HepG2 (cell line): Measurements from ENCODE around the gene ZDHHC7. TPM values are rescaled to one million over a fixed set of nuclear protein-coding genes. Genes with fewer than 3 reads are reported as not detected.

Experiments
- ATAC-seq: fragments of 200-7000 bp; cut with Tn5 transposase; 3 replicates; pipeline ENCODE4 v1.9.1; 2020; ENCODE audit warnings: mild to moderate bottlenecking, moderate library complexity
- BruUV-seq: library from RNA; stranded (reverse); fragments of 400-500 nt; replicated peaks from 2 replicates; lab custom pipeline; 2021; lab: Mats Ljungman, UMichigan
- CTCF ChIA-PET: fragments of 300-600 bp; formaldehyde crosslinking; extraction: SDS; loops from one replicate; lab custom pipeline; 2021; ENCODE audit warnings: low total read pairs, inconsistent platforms, low intra/inter-chr PET ratio; lab: Yijun Ruan, JAX
- POLR2A ChIA-PET: fragments of 350-600 bp; sonication (Branson Sonifier 250); formaldehyde crosslinking; loops from one replicate; lab custom pipeline; 2020; ENCODE audit warnings: antibody characterized with exemption, inconsistent platforms; lab: Yijun Ruan, JAX
- DNase-seq: peaks from one replicate; pipeline ENCODE4 v3.0.0-alpha.2; 2015; ENCODE audit warnings: low spot score
- FAIRE-seq: peaks from 3 replicates; lab custom pipeline; 2011; peaks lifted over from hg19 to GRCh38; lab: Jason Lieb, UNC
- H2AFZ ChIP-seq: one replicate; pipeline ENCODE4 v1.6.1; 2011; ENCODE audit warnings: low read length, inconsistent platforms
- H3K27ac ChIP-seq: fragments of 300-600 bp; 3 replicates; pipeline ENCODE4 v1.8.0; 2011; ENCODE audit warnings: mixed run types, mild to moderate bottlenecking, mixed read lengths, low read length, inconsistent platforms; ENCODE audit not compliant: insufficient read depth; ENCODE audit errors: extremely low read length
- H3K27me3 ChIP-seq, 2 experiments: fragments of 200-600 bp in 1 of 2; 2 replicates in 1 of 2; 3 replicates in 1 of 2; pipeline versions ENCODE4 v1.6.0 to v1.8.0; 2011; ENCODE audit warnings: low read length in 2 of 2, mild to moderate bottlenecking in 2 of 2, moderate library complexity in 2 of 2, inconsistent platforms in 1 of 2; ENCODE audit not compliant: insufficient read depth in 2 of 2, control insufficient read depth in 1 of 2
- H3K36me3 ChIP-seq, 2 experiments: fragments of 200-600 bp in 1 of 2; replicated peaks in 1 of 2; 2 replicates in 1 of 2; 3 replicates in 1 of 2; pipeline versions ENCODE4 v1.5.1 to v1.8.0; 2011; ENCODE audit warnings: low read length in 2 of 2, inconsistent platforms in 1 of 2; ENCODE audit not compliant: insufficient read depth in 2 of 2, control insufficient read depth in 1 of 2
- H3K4me1 ChIP-seq: 2 replicates; pipeline ENCODE4 v1.5.1; 2012; ENCODE audit warnings: low read length, inconsistent platforms; ENCODE audit not compliant: insufficient read depth
- H3K4me2 ChIP-seq: 2 replicates; pipeline ENCODE4 v1.6.0; 2011; ENCODE audit warnings: low read depth, low read length, inconsistent platforms
- H3K4me3 ChIP-seq, 3 experiments: fragments of 200-600 bp in 1 of 3; sonication (generic), shearing (Covaris generic) in 1 of 3; replicated peaks in 1 of 3; 2 replicates each; pipeline ENCODE4 v1.5.1; 2011 to 2016; ENCODE audit warnings: low read length in 3 of 3, inconsistent platforms in 2 of 3, low read depth in 2 of 3, mild to moderate bottlenecking in 2 of 3, control low read depth in 1 of 3, mixed read lengths in 1 of 3; ENCODE audit not compliant: insufficient read depth in 1 of 3
- H3K79me2 ChIP-seq: one replicate; pipeline ENCODE4 v1.6.1; 2011; ENCODE audit warnings: low read length, inconsistent platforms; ENCODE audit not compliant: insufficient read depth
- H3K9ac ChIP-seq: 2 replicates; pipeline ENCODE4 v1.6.0; 2011; ENCODE audit warnings: mild to moderate bottlenecking, low read depth, low read length, inconsistent platforms; ENCODE audit not compliant: insufficient read depth
- H3K9me3 ChIP-seq: 2 replicates; pipeline ENCODE4 v1.5.1; 2012; ENCODE audit warnings: mild to moderate bottlenecking, low read length
- H4K20me1 ChIP-seq: 2 replicates; pipeline ENCODE4 v1.6.0; 2011; ENCODE audit warnings: inconsistent platforms, mild to moderate bottlenecking, low read length, moderate library complexity; ENCODE audit not compliant: insufficient read depth
- ESRRA ChIP-seq: sonication (generic); formaldehyde crosslinking; IDR thresholded peaks from 2 replicates; pipeline ENCODE4 v1.5.1; 2020; ENCODE audit warnings: mild to moderate bottlenecking, low read depth, missing genetic modification reagents
- HMG20A ChIP-seq: IDR thresholded peaks from 2 replicates; pipeline ENCODE4 v1.6.1; 2016; ENCODE audit warnings: borderline replicate concordance
- HNF1B ChIP-seq: sonication (generic); formaldehyde crosslinking; IDR thresholded peaks from 2 replicates; pipeline ENCODE4 v1.5.1; 2020; ENCODE audit warnings: mild to moderate bottlenecking, moderate library complexity, missing genetic modification reagents
- ZBTB3 ChIP-seq: sonication (generic); formaldehyde crosslinking; IDR thresholded peaks from 2 replicates; pipeline ENCODE4 v1.4.0; 2020; ENCODE audit warnings: low read depth, mild to moderate bottlenecking, moderate library complexity, missing genetic modification reagents, borderline replicate concordance
- ZGPAT ChIP-seq: IDR thresholded peaks from 2 replicates; pipeline ENCODE4 v1.6.1; 2016; ENCODE audit warnings: mild to moderate bottlenecking
- ZNF276 ChIP-seq: sonication (generic); formaldehyde crosslinking; IDR thresholded peaks from 2 replicates; pipeline ENCODE4 v1.4.0; 2020; ENCODE audit warnings: mild to moderate bottlenecking, low read depth, missing genetic modification reagents
- ZNF337 ChIP-seq: sonication (generic); formaldehyde crosslinking; IDR thresholded peaks from 2 replicates; pipeline ENCODE4 v1.5.1; 2020; ENCODE audit warnings: missing genetic modification reagents, low read depth, mild to moderate bottlenecking, borderline replicate concordance
- ZNF441 ChIP-seq: sonication (generic); formaldehyde crosslinking; IDR thresholded peaks from 2 replicates; pipeline ENCODE4 v1.7.0; 2021; ENCODE audit warnings: missing genetic modification reagents, borderline replicate concordance
- ZNF547 ChIP-seq: sonication (generic); formaldehyde crosslinking; IDR thresholded peaks from 2 replicates; pipeline ENCODE4 v1.5.1; 2020; ENCODE audit warnings: mild to moderate bottlenecking, missing genetic modification reagents
- ZNF552 ChIP-seq: sonication (generic); formaldehyde crosslinking; IDR thresholded peaks from 2 replicates; pipeline ENCODE4 v1.9.0; 2022; ENCODE audit warnings: missing genetic modification reagents, mild to moderate bottlenecking, borderline replicate concordance
- ZNF556 ChIP-seq: sonication (generic); formaldehyde crosslinking; IDR thresholded peaks from 2 replicates; pipeline ENCODE4 v1.4.0; 2020; ENCODE audit warnings: mild to moderate bottlenecking, missing genetic modification reagents, borderline replicate concordance
- ZNF639 ChIP-seq: conservative IDR thresholded peaks from 2 replicates; pipeline ENCODE4 v1.6.1; 2018; ENCODE audit warnings: missing genetic modification reagents
- WGBS: methylation state at CpG from one replicate; pipeline ENCODE4 v1.1.6; 2017; ENCODE audit warnings: low lambda C conversion rate; 5-methylcytosine and 5-hydroxymethylcytosine counted together
- in situ Hi-C: cut with HindIII; loops from 2 replicates; pipeline ENCODE4 v1.10.0; 2017; ENCODE audit warnings: low pct_unique_long_range_greater_than_20kb; ENCODE audit not compliant: extremely low pct_ligation_motif_present
- intact Hi-C: fragments of 100-400 bp; cut with micrococcal nuclease; formaldehyde crosslinking; loops from one replicate; pipeline ENCODE4 v1.10.0; 2022; ENCODE audit not compliant: unreplicated experiment
- polyA plus RNA-seq, 8 experiments: library from polyadenylated mRNA; depleted of rRNA in 3 of 8; stranded (reverse) in 7 of 8; unstranded in 1 of 8; fragments of >200 nt; fragmentation: Illumina TruSeq in 4 of 8; extraction: Trizol in 4 of 8; gene quantifications; 2 replicates each; pipeline versions ENCODE4 v1.2.1 to v1.2.3, GENCODE V29; 2011 to 2016; ENCODE audit warnings: low read depth in 4 of 8, missing spikeins in 1 of 8, mixed read lengths in 1 of 8; ENCODE audit not compliant: insufficient read depth in 1 of 8
- total RNA-seq, 5 experiments: library from RNA; depleted of rRNA; stranded (reverse); fragments of >200 nt; fragmentation: Illumina TruSeq; extraction: Trizol; gene quantifications; 2 replicates each; pipeline ENCODE4 v1.2.3, GENCODE V29; 2016; ENCODE audit warnings: low read depth in 1 of 5
- TF ChIP-seq, protein P1 (sequence below): sonication (generic); formaldehyde crosslinking; IDR thresholded peaks from 2 replicates; pipeline ENCODE4 v1.4.0; 2020; ENCODE audit warnings: missing genetic modification reagents

ZDHHC7 gene
- total and polyA plus RNA-seq, 2 of the 13 experiments (the other 11 are each of a cell fraction or from before 2014, with no cell fraction given): 46.8 to 67.6 TPM

DNA sequence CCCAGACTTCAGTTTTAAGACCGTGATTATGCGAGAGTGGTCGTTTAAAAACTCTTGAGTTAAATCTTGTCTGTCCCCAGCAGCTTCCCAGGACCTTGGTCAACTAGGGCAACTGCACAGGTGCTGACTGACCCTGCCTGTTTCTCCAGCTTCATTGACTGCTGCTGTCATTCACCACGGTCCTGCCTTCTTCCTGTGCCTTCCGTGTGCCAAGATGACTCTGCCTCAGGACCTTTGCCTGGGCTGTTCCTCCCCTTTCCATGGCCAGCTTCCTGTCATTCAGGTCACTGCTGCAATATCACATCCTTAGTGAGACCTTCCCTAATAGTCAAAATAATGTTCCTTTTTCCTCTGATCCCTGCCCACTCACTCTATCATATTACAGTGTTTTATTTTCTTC lies 20.1 kb upstream of the ZDHHC7 start (continued):
- no peak for TF ChIP-seq ZNF276 (CRISPR knock-in tag)
- no peak for TF ChIP-seq ZBTB3 (CRISPR knock-in tag)

DNA sequence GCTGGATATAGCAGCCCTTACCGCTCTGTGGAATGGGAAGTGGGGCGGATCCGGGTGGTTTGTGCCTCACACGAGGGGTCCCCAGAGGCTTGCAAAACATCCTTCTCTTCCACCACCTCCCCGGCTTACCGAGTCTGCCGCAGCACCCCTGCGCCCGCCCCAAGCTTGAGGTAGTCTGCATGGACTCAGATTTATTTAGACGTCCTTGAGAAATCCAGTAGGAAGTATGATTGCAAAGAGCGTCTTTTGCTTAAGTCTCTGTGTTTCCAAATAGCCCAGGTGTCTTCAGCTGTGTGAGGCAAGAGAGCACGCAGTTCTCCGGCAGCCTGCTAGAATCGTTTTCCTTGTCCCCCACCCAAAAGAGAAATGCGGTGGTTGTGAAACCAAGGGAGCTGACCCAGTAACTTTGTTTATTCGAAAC lies 18.7 kb upstream of the ZDHHC7 start:
- Histone ChIP-seq H3K4me3 (no peak overlapping the region), H3K36me3 (no peaks in the 10 kb centered on the region), H3K27ac (no peak overlapping the region), H3K79me2 (no peaks in the 10 kb centered on the region), H3K9ac (no peak overlapping the region), H4K20me1 (no peaks in the 10 kb centered on the region), H2AFZ (no peak overlapping the region), H3K4me1 (peaks cover 34% of the 10 kb centered on the region), H3K27me3 (peaks cover 3 to 28% of the 10 kb centered on the region in 2 experiments; a peak in 4 of 5 replicates), H3K4me2 (no peak overlapping the region), H3K9me3 (no peaks in the 10 kb centered on the region)
- ATAC-seq: no peak
- POLR2A ChIA-PET: no interaction called here
- WGBS: 68% methylated on average over 16 of the region's 16 CpGs
- intact Hi-C loops (no loop called here), in situ Hi-C loops (no loop called here)
- CTCF ChIA-PET: no interaction called here
- no peak for DNase-seq
- no peak for FAIRE-seq
- BruUV-seq: no TSS peak
- TF ChIP-seq ZNF337 (CRISPR knock-in tag) (no peak), ZNF552 (CRISPR knock-in tag) (no peak), ZNF547 (CRISPR knock-in tag) (no peak), ZNF441 (CRISPR knock-in tag) (no peak), ESRRA (CRISPR knock-in tag) (no peak), ZGPAT (CRISPR knock-in tag) (no peak), ZNF639 (CRISPR knock-in tag) (no peak), HMG20A (CRISPR knock-in tag) (no peak), HNF1B (CRISPR knock-in tag) (no peak), ZNF556 (CRISPR knock-in tag) (no peak)
- TF ChIP-seq, protein P1, sequence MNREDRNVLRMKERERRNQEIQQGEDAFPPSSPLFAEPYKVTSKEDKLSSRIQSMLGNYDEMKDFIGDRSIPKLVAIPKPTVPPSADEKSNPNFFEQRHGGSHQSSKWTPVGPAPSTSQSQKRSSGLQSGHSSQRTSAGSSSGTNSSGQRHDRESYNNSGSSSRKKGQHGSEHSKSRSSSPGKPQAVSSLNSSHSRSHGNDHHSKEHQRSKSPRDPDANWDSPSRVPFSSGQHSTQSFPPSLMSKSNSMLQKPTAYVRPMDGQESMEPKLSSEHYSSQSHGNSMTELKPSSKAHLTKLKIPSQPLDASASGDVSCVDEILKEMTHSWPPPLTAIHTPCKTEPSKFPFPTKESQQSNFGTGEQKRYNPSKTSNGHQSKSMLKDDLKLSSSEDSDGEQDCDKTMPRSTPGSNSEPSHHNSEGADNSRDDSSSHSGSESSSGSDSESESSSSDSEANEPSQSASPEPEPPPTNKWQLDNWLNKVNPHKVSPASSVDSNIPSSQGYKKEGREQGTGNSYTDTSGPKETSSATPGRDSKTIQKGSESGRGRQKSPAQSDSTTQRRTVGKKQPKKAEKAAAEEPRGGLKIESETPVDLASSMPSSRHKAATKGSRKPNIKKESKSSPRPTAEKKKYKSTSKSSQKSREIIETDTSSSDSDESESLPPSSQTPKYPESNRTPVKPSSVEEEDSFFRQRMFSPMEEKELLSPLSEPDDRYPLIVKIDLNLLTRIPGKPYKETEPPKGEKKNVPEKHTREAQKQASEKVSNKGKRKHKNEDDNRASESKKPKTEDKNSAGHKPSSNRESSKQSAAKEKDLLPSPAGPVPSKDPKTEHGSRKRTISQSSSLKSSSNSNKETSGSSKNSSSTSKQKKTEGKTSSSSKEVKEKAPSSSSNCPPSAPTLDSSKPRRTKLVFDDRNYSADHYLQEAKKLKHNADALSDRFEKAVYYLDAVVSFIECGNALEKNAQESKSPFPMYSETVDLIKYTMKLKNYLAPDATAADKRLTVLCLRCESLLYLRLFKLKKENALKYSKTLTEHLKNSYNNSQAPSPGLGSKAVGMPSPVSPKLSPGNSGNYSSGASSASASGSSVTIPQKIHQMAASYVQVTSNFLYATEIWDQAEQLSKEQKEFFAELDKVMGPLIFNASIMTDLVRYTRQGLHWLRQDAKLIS: no peak
